Ascending aorta (tissue), 2 donors: ENCODE data around the gene XCR1. TPM values are rescaled to one million over a fixed set of nuclear protein-coding genes. Genes with fewer than 3 reads are reported as not detected.

Source experiments
- DNase-seq, 2 donors: peaks; one replicate each; pipeline ENCODE4 v3.0.0-alpha.2; 2019; ENCODE audit warnings: low spot score in 2 of 2
- H3K27ac ChIP-seq, 2 donors: fragments of 200-600 bp; sonication (generic); one replicate each; pipeline ENCODE4 v1.5.1; 2016 to 2017; ENCODE audit warnings: mild to moderate bottlenecking in 1 of 2
- H3K27me3 ChIP-seq: fragments of 200-600 bp; sonication (generic); one replicate; pipeline ENCODE4 v1.5.1; 2017
- H3K36me3 ChIP-seq, 2 donors: fragments of 200-600 bp; sonication (generic); one replicate each; pipeline ENCODE4 v1.5.1; 2016
- H3K4me1 ChIP-seq, 2 donors: fragments of 200-600 bp; sonication (generic); one replicate each; pipeline ENCODE4 v1.5.1; 2016 to 2017; ENCODE audit warnings: mild to moderate bottlenecking in 1 of 2
- H3K4me3 ChIP-seq, 2 donors: fragments of 200-600 bp; sonication (generic); one replicate each; pipeline ENCODE4 v1.5.1; 2016 to 2017; ENCODE audit warnings: mild to moderate bottlenecking in 1 of 2
- H3K9me3 ChIP-seq, 2 donors: fragments of 200-600 bp; sonication (generic); one replicate each; pipeline ENCODE4 v1.5.1; 2016
- intact Hi-C: fragments of 100-400 bp; cut with DNase I; formaldehyde crosslinking; loops from one replicate; pipeline ENCODE4 v1.15.1; 2023
- total RNA-seq: library from RNA; depleted of rRNA; stranded (reverse); fragments of >200 nt; gene quantifications from one replicate; pipeline ENCODE4 v1.1.0, GENCODE V29; 2016
- TF ChIP-seq, protein P1 (sequence below), 3 experiments: fragments of 200-600 bp in 2 of 3; fragments of 450-650 bp in 1 of 3; sonication (generic) in 2 of 3; IDR thresholded peaks; one replicate each; pipeline ENCODE4 v1.5.1; 2016 to 2019; ENCODE audit warnings: antibody characterized with exemption in 3 of 3, mild to moderate bottlenecking in 1 of 3, moderate library complexity in 1 of 3

The XCR1 gene
- total RNA-seq, 1 donor from 2014 or later: not detected

DNA sequence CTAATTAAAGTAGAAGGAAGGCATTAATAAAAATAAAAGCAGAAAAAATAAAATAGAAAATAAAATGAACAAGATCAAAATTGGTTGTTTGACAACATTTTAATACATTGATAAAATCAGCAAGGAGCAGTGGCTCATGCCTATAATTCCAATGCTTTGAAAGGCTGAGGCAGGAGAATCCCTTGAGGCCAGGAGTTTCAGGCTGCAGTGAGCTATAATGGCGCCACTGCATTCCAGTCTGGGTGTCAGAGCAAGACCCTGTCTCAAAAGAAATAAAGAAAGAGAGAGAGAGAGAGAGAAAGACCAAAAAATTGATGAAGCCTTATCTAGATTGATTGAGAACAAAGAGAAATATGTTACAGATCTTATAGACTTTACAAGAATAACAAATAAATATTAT is 2.1 kb downstream of the XCR1 start:
- Histone ChIP-seq H3K27ac (no peak overlapping the region), H3K4me3 (no peak overlapping the region), H3K4me1 (no peaks in the 10 kb centered on the region), H3K27me3 (no peaks in the 10 kb centered on the region), H3K36me3 (no peaks in the 10 kb centered on the region), H3K9me3 (peaks cover 0 to 4% of the 10 kb centered on the region in 2 donors)
- intact Hi-C loops: no loop called here
- TF ChIP-seq, protein P1, sequence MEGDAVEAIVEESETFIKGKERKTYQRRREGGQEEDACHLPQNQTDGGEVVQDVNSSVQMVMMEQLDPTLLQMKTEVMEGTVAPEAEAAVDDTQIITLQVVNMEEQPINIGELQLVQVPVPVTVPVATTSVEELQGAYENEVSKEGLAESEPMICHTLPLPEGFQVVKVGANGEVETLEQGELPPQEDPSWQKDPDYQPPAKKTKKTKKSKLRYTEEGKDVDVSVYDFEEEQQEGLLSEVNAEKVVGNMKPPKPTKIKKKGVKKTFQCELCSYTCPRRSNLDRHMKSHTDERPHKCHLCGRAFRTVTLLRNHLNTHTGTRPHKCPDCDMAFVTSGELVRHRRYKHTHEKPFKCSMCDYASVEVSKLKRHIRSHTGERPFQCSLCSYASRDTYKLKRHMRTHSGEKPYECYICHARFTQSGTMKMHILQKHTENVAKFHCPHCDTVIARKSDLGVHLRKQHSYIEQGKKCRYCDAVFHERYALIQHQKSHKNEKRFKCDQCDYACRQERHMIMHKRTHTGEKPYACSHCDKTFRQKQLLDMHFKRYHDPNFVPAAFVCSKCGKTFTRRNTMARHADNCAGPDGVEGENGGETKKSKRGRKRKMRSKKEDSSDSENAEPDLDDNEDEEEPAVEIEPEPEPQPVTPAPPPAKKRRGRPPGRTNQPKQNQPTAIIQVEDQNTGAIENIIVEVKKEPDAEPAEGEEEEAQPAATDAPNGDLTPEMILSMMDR (IDR thresholded peaks at IDR 0.05): no peak
- no peak for DNase-seq

DNA sequence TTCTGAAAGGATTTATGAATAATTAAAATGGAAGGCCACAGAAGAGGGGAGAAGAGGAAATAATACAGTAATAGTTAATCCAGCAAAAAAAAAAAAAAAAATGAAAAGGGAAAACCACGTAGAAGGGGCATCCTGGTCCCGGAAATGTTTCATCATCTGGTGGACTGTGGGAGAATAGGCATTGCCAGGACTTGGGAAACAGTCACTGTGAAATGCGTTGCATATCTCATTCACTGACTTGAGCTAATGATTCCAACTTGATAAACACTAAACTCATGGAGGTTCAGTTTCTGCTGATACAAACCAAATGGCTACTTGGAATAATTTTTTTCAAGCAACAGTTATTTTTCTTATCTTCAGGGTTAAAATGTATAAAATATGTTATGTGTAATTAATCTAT is 3.2 kb downstream of the XCR1 start:
- H3K27ac ChIP-seq: no peak overlapping the region
- H3K27me3 ChIP-seq: no peaks in the 10 kb centered on the region
- H3K4me1 ChIP-seq: no peaks in the 10 kb centered on the region
- H3K36me3 ChIP-seq: no peaks in the 10 kb centered on the region
- DNase-seq: no peak
- peaks cover 0 to 4% of the 10 kb centered on the region in 2 donors for H3K9me3 ChIP-seq
- intact Hi-C loops: no loop called here
- TF ChIP-seq, protein P1 (IDR thresholded peaks at IDR 0.05): no peak
- no peak overlapping the region for H3K4me3 ChIP-seq

DNA sequence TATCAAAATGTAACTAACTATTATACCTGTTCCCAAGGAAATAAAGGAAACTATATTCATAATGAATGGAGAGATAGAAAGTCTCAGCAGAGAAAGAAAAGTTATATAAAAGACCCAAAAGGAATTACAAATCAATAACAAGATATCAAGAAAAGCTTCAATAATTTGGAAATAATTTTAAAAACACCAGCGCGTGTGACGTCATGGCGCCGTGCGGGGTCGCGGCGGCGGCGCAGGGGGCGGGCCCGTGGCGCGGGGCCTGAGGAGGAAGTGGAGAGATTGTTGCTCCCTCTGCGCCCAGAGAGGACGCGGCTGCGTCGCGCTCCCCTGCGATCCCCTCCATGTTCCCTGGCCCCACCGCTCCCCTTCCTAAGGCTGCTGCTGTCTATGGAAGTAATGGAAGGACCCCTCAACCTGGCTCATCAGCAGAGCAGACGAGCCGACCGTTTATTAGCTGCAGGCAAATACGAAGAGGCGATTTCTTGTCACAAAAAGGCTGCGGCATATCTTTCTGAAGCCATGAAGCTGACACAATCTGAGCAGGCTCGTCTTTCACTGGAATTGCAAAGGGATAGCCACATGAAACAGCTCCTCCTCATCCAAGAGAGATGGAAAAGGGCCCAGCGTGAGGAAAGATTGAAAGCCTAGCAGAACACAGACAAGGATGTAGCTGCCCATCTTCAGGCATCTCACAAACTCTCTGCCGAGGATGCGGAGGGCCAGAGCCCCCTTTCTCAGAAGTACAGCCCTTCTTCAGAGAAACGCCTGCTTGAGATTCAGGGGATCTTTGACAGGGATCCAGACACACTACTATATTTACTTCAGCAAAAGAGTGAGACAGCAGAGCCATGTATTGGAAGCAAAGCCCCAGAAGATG is 4.1 kb downstream of the XCR1 start:
- H3K27ac ChIP-seq: no peak overlapping the region
- peaks cover 0 to 4% of the 10 kb centered on the region in 2 donors for H3K9me3 ChIP-seq
- TF ChIP-seq, protein P1 (IDR thresholded peaks at IDR 0.05): no peak
- H3K36me3 ChIP-seq: no peaks in the 10 kb centered on the region
- H3K27me3 ChIP-seq: no peaks in the 10 kb centered on the region
- H3K4me1 ChIP-seq: no peaks in the 10 kb centered on the region
- DNase-seq: no peak
- no peak overlapping the region for H3K4me3 ChIP-seq
- intact Hi-C loops: no loop called here

DNA sequence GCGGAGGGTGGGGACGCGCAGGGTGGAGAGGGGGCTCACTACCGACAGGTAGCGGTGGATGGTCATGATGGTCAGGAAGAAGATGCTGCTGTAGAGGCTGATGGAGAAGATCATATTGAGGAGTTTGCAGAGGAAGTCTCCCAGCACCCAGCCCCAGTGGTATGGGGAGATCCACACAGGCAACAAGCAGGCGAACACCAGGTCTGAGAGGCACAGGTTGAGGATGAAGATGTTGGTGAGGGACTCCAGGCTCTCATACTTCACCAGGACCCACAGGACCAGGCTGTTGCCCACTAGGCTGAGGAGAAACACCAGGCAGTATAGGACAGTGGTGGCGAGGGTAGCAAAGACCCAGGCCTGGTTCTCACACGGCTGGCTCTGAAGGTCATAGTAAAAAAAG is 5.8 kb downstream of the XCR1 start:
- intact Hi-C loops: no loop called here
- TF ChIP-seq, protein P1 (IDR thresholded peaks at IDR 0.05): no peak
- Histone ChIP-seq H3K27ac (no peak overlapping the region), H3K9me3 (no peaks in the 10 kb centered on the region), H3K4me1 (no peaks in the 10 kb centered on the region), H3K4me3 (no peak overlapping the region), H3K27me3 (no peaks in the 10 kb centered on the region), H3K36me3 (no peaks in the 10 kb centered on the region)
- no peak for DNase-seq

DNA sequence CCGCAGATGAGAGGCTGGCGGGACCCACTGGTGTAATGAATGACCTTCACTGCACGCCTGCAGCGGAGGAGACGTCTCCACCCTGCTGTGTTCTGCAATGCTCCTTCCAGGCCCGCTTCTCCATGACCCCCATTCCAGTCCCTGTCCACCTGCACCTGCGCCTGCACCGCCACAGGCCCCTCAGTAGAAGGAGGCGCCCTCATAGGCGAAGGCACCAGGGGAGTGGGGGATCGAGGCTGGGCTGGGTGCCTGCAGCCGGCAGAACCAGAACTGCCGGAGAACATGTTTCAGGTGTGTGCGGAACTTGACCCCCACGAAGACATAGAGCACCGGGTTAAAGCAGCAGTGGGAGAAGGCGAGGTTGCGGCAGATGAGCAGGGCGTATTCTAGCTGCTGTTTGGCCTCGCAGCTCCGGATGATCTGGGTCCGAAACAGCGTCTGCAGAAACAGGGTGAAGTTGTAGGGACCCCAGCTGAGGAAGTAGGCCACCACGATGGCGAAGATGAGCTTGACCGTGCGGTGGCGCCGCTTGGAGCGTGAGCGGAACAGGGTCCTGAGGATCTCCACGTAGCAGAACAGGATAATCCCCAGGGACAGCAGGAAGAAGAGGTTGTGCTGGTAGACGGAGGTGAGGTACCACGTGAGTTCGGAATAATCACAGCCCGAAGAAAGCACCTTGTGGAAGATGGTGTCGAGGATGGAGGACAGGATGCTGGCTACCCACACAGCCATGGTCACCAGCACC is 6.3 kb downstream of the XCR1 start:
- intact Hi-C loops: no loop called here
- Histone ChIP-seq H3K9me3 (no peaks in the 10 kb centered on the region), H3K4me3 (no peak overlapping the region), H3K27me3 (no peaks in the 10 kb centered on the region), H3K27ac (no peak overlapping the region), H3K4me1 (no peaks in the 10 kb centered on the region), H3K36me3 (no peaks in the 10 kb centered on the region)
- TF ChIP-seq, protein P1 (IDR thresholded peaks at IDR 0.05): no peak
- no peak for DNase-seq
